HepG2 (cell line): Measurements from ENCODE around the gene OTOGL.

ENCODE experiments used
- FOXA3 ChIP-seq: IDR thresholded peaks from 2 replicates; pipeline ENCODE4 v1.6.1; 2016; ENCODE audit warnings: missing genetic modification reagents, missing compliant biosample characterization
- NBN ChIP-seq: fragments of 450-650 bp; conservative IDR thresholded peaks from 2 replicates; pipeline ENCODE4 v1.6.1; 2017
- PHF20 ChIP-seq: sonication (generic); formaldehyde crosslinking; IDR thresholded peaks from 2 replicates; pipeline ENCODE4 v1.5.0; 2020; ENCODE audit warnings: mild to moderate bottlenecking, missing genetic modification reagents
- ZNF317 ChIP-seq: sonication (generic); formaldehyde crosslinking; IDR thresholded peaks from 2 replicates; pipeline ENCODE4 v1.5.0; 2020; ENCODE audit warnings: mild to moderate bottlenecking, missing genetic modification reagents
- TF ChIP-seq, protein P1 (sequence below): sonication (generic); formaldehyde crosslinking; IDR thresholded peaks from 2 replicates; pipeline ENCODE4 v1.5.0; 2020; ENCODE audit warnings: mild to moderate bottlenecking, missing genetic modification reagents, moderate library complexity

DNA sequence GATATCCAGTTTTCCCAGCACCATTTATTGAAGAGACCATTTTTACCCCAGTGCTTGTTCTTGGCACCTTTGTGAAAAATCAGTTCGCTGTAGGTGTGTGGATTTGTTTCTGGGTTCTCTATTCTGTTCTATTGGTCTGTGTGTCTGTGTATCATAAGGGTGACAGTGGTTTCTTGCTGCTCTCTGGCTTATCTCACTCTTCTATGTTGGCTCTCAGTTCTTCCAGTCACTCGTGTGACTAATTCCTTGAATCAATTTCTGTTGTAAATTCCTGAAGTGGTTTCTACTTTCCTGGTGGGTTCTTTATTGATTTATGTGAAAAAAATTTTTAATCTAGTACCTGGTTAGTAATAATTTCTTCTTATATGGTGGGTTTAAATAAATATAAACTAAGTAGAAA, 58.3 kb downstream of the OTOGL start:
- no peak for TF ChIP-seq NBN
- TF ChIP-seq PHF20 (CRISPR knock-in tag): no peak
- no peak for TF ChIP-seq FOXA3 (CRISPR knock-in tag)
- TF ChIP-seq, protein P1, sequence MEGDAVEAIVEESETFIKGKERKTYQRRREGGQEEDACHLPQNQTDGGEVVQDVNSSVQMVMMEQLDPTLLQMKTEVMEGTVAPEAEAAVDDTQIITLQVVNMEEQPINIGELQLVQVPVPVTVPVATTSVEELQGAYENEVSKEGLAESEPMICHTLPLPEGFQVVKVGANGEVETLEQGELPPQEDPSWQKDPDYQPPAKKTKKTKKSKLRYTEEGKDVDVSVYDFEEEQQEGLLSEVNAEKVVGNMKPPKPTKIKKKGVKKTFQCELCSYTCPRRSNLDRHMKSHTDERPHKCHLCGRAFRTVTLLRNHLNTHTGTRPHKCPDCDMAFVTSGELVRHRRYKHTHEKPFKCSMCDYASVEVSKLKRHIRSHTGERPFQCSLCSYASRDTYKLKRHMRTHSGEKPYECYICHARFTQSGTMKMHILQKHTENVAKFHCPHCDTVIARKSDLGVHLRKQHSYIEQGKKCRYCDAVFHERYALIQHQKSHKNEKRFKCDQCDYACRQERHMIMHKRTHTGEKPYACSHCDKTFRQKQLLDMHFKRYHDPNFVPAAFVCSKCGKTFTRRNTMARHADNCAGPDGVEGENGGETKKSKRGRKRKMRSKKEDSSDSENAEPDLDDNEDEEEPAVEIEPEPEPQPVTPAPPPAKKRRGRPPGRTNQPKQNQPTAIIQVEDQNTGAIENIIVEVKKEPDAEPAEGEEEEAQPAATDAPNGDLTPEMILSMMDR (CRISPR knock-in tag): no peak
- TF ChIP-seq ZNF317 (CRISPR knock-in tag): no peak
